ENCODE results near the gene GATA1.

DNA sequence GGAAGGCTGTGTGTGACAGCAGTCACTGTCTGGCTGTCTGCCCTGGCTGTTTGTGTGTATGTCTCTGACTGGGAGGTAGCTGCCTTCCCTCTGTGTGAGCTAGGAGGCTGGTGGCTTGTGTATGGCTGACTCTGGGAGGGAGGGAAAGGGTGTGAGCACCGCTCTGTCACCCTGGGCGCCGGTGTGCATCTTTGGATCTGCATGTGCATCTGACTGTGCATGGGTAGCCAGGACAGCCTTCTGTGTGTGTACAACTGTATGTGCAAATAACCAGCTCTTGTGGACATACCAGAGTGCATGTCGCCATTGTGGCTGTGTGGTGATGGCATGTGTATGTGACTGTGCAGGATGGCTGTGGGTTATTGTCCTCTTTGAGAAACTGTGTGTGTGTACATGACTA, 32.5 kb downstream of the GATA1 start:
- TF ChIP-seq POLR2A (IDR thresholded peaks at IDR 0.05): no peak
- TF ChIP-seq, protein P1, sequence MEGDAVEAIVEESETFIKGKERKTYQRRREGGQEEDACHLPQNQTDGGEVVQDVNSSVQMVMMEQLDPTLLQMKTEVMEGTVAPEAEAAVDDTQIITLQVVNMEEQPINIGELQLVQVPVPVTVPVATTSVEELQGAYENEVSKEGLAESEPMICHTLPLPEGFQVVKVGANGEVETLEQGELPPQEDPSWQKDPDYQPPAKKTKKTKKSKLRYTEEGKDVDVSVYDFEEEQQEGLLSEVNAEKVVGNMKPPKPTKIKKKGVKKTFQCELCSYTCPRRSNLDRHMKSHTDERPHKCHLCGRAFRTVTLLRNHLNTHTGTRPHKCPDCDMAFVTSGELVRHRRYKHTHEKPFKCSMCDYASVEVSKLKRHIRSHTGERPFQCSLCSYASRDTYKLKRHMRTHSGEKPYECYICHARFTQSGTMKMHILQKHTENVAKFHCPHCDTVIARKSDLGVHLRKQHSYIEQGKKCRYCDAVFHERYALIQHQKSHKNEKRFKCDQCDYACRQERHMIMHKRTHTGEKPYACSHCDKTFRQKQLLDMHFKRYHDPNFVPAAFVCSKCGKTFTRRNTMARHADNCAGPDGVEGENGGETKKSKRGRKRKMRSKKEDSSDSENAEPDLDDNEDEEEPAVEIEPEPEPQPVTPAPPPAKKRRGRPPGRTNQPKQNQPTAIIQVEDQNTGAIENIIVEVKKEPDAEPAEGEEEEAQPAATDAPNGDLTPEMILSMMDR (IDR thresholded peaks at IDR 0.05 in 8 of 11, conservative IDR thresholded peaks at IDR 0.05 in 3 of 11): no peak

All from spleen (tissue), 7 donors.